NCI-H82 treated with DMSO at 0.1 percent for 48 hours (cell line): ENCODE data around the gene AKR1C4.

Experiments used
- DNase-seq: peaks from one replicate; lab custom pipeline; 2025; ENCODE audit not compliant: unreplicated experiment; lab: John Stamatoyannopoulos, UW

AKR1C4 gene

DNA sequence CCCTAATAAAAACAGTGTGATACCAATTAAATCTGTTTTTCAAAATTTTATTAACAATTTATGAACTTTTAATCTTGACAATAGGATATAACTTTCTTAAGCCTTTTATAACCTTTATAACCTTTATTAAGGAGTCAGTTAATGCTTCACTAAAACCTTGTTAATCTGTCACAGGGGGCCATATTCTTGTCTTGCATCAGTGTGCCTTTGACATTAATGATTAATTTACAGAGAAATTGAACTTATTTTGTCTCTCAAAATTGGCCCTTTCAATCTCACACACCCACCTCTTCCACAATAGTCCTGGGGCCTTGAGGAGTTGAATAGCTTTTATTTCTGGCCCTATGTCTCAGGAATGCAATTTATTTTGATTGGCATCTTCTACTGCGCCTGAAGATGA, 68.5 kb downstream of the AKR1C4 start:
- DNase-seq = no peak

GRCh38 chr10:5266351-5266750, 69.7 kb downstream of the AKR1C4 start:
- no peak for DNase-seq

DNA sequence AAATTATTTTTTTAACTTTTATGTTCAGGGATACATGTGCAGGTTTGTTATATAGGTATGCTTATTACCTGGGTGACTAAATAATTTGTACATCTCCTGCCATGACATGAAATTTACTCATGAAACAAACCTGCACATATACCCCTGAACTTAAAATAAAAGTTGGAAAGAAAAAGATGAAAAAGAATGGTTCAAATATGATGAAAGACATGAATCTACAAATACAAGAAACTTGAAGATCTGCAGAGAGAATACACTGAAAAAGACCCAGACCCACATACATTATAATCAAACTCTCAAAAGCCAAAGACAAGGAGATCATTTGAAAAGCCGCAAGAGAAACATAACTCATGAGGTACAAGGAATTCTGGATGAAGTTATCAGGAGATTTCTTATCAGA, 70.2 kb downstream of the AKR1C4 start:
- DNase-seq = no peak

- DNase-seq = no peak
Measured at GRCh38 chr10:5268234-5268633, 71.6 kb downstream of the AKR1C4 start.
